GM12878 (cell line): ENCODE measurements around the gene APC2. TPM values are rescaled to one million over a fixed set of nuclear protein-coding genes. Genes with fewer than 3 reads are reported as not detected.

ENCODE experiments used
- ATAC-seq: fragments of 200-7000 bp; cut with Tn5 transposase; 3 replicates; pipeline ENCODE4 v1.9.1; 2020; ENCODE audit warnings: mild to moderate bottlenecking, moderate library complexity
- BruUV-seq: library from RNA; stranded (reverse); fragments of 400-500 nt; replicated peaks from 2 replicates; lab custom pipeline; 2021; lab: Mats Ljungman, UMichigan
- CTCF ChIA-PET: fragments of 300-600 bp; sonication (Branson Sonifier 250); formaldehyde crosslinking; extraction: SDS; loops from one replicate; lab custom pipeline; 2021; ENCODE audit warnings: inconsistent platforms; lab: Yijun Ruan, JAX
- POLR2A ChIA-PET: fragments of 350-600 bp; formaldehyde crosslinking; extraction: SDS; loops from one replicate; lab custom pipeline; 2021; ENCODE audit warnings: inconsistent platforms; lab: Charles Lee
- RAD21 ChIA-PET: fragments of 300-600 bp; sonication (Branson Sonifier 250); formaldehyde crosslinking; loops from one replicate; lab custom pipeline; 2023; ENCODE audit warnings: antibody characterized with exemption; ENCODE audit not compliant: unreplicated experiment; lab: Charles Lee
- SMC1A ChIA-PET: fragments of 300-600 bp; sonication (Branson Sonifier 250); formaldehyde crosslinking; loops from one replicate; lab custom pipeline; 2023; ENCODE audit not compliant: unreplicated experiment, uncharacterized antibody; lab: Charles Lee
- DNase-seq: peaks from one replicate; pipeline ENCODE4 v3.0.0-alpha.2; 2011; ENCODE audit warnings: low read depth, low spot score
- FAIRE-seq: peaks from 3 replicates; lab custom pipeline; 2011; peaks lifted over from hg19 to GRCh38; lab: Jason Lieb, UNC
- H2AFZ ChIP-seq: 2 replicates; pipeline ENCODE4 v1.6.0; 2011; ENCODE audit warnings: low read depth, low read length, control low read depth; ENCODE audit not compliant: control insufficient read depth
- H3K27ac ChIP-seq: 2 replicates; pipeline ENCODE4 v1.5.1; 2011; ENCODE audit warnings: control low read depth; ENCODE audit not compliant: control insufficient read depth, insufficient read depth
- H3K27me3 ChIP-seq, 2 experiments: replicated peaks in 1 of 2; 2 replicates each; pipeline versions ENCODE4 v1.6.0 to v1.6.1; 2011; ENCODE audit warnings: low read length in 1 of 2; ENCODE audit not compliant: control insufficient read depth in 2 of 2, insufficient read depth in 2 of 2
- H3K36me3 ChIP-seq, 2 experiments: 2 replicates each; pipeline ENCODE4 v1.5.1; 2011; ENCODE audit warnings: low read length in 1 of 2; ENCODE audit not compliant: control insufficient read depth in 2 of 2, insufficient read depth in 2 of 2
- H3K4me1 ChIP-seq: 2 replicates; pipeline ENCODE4 v1.6.1; 2011; ENCODE audit warnings: mild to moderate bottlenecking, low read length, moderate library complexity, mixed read lengths; ENCODE audit not compliant: control insufficient read depth, insufficient read depth
- H3K4me2 ChIP-seq: 2 replicates; pipeline ENCODE4 v1.6.0; 2011; ENCODE audit warnings: control low read depth; ENCODE audit not compliant: control insufficient read depth, insufficient read depth
- H3K4me3 ChIP-seq: fragments of 200-600 bp; sonication (generic); 2 replicates; pipeline ENCODE4 v1.5.1; 2016
- H3K79me2 ChIP-seq: 2 replicates; pipeline ENCODE4 v1.6.0; 2011; ENCODE audit warnings: low read length; ENCODE audit not compliant: control insufficient read depth, insufficient read depth
- H3K9ac ChIP-seq: 2 replicates; pipeline ENCODE4 v1.8.0; 2011; ENCODE audit warnings: low read length, control low read depth, mixed read lengths; ENCODE audit not compliant: control insufficient read depth, insufficient read depth
- H3K9me3 ChIP-seq: replicated peaks from 3 replicates; pipeline ENCODE4 v1.5.1; 2011; ENCODE audit warnings: mild to moderate bottlenecking, low read length; ENCODE audit not compliant: control insufficient read depth, insufficient read depth
- H4K20me1 ChIP-seq: 2 replicates; pipeline ENCODE4 v1.6.0; 2011; ENCODE audit not compliant: control insufficient read depth, insufficient read depth
- ATF7 ChIP-seq: fragments of 450-650 bp; IDR thresholded peaks from 2 replicates; pipeline ENCODE4 v1.6.1; 2016; ENCODE audit warnings: low read depth, mild to moderate bottlenecking
- BMI1 ChIP-seq: fragments of 450-650 bp; IDR thresholded peaks from 2 replicates; pipeline ENCODE4 v1.6.1; 2016; ENCODE audit warnings: mild to moderate bottlenecking, moderate library complexity, borderline replicate concordance
- CBFB ChIP-seq: IDR thresholded peaks from 2 replicates; pipeline ENCODE4 v1.6.1; 2016; ENCODE audit warnings: antibody characterized with exemption, low read depth
- MTA3 ChIP-seq: IDR thresholded peaks from 2 replicates; pipeline ENCODE4 v1.6.1; 2012; ENCODE audit warnings: low read length, inconsistent platforms, borderline replicate concordance
- TCF12 ChIP-seq: IDR thresholded peaks from 2 replicates; pipeline ENCODE4 v1.6.1; 2011; ENCODE audit warnings: low read depth, mild to moderate bottlenecking, low read length
- YBX1 ChIP-seq: fragments of 450-650 bp; IDR thresholded peaks from 2 replicates; pipeline ENCODE4 v1.6.1; 2016; ENCODE audit warnings: antibody characterized with exemption
- ZNF622 ChIP-seq: fragments of 450-650 bp; IDR thresholded peaks from 2 replicates; pipeline ENCODE4 v1.6.1; 2017; ENCODE audit warnings: mild to moderate bottlenecking, inconsistent platforms
- WGBS: methylation state at CpG from one replicate; pipeline ENCODE4 v1.1.6; 2016; ENCODE audit warnings: low lambda C conversion rate; ENCODE audit not compliant: insufficient replicate concordance, insufficient coverage; ENCODE audit errors: missing lambda C conversion rate; 5-methylcytosine and 5-hydroxymethylcytosine counted together
- in situ Hi-C: fragments of 300-500 bp; cut with MboI; formaldehyde crosslinking; loops from 9 replicates; pipeline ENCODE4 v1.14.3; 2018; ENCODE audit warnings: mixed read lengths
- intact Hi-C: fragments of 100-400 bp; cut with micrococcal nuclease; formaldehyde crosslinking; loops from one replicate; pipeline ENCODE4 v1.14.2; 2022; ENCODE audit not compliant: unreplicated experiment
- polyA plus RNA-seq, 11 experiments: library from polyadenylated mRNA; depleted of rRNA in 4 of 11; unstranded in 6 of 11; stranded (reverse) in 5 of 11; fragments of >200 nt; fragmentation: Nextera tagmentation in 4 of 11; fragmentation: Illumina TruSeq in 1 of 11; extraction: Ambion mirVana in 4 of 11; extraction: Trizol in 1 of 11; gene quantifications; 1 replicate in 1 of 11; 2 replicates in 10 of 11; pipeline versions ENCODE4 v1.2.1 to v1.2.3, GENCODE V29; 2011 to 2016; ENCODE audit warnings: inconsistent platforms in 2 of 11, missing spikeins in 2 of 11, low read depth in 1 of 11
- total RNA-seq, 4 experiments: library from RNA; depleted of rRNA in 3 of 4; stranded (reverse); fragments of >200 nt in 3 of 4; fragmentation: Illumina TruSeq in 1 of 4; extraction: Trizol in 1 of 4; gene quantifications; 2 replicates each; pipeline versions ENCODE4 v1.2.1 to v1.2.3, GENCODE V29; 2013 to 2021
- TF ChIP-seq, protein P1 (sequence below): IDR thresholded peaks from 2 replicates; pipeline ENCODE4 v1.6.1; 2012; ENCODE audit warnings: low read depth, low read length, improper control_type of control experiment
- TF ChIP-seq, protein P2 (sequence below): IDR thresholded peaks from 2 replicates; pipeline ENCODE4 v1.6.1; 2011; ENCODE audit warnings: mild to moderate bottlenecking, low read depth, low read length, moderate library complexity; ENCODE audit not compliant: insufficient replicate concordance
- TF ChIP-seq, protein P3 (sequence below): fragments of 450-650 bp; IDR thresholded peaks from 2 replicates; pipeline ENCODE4 v1.6.1; 2018; ENCODE audit warnings: mild to moderate bottlenecking, low read depth, moderate library complexity; ENCODE audit not compliant: partially characterized antibody
- TF ChIP-seq, protein P4 (sequence below): fragments of 450-650 bp; IDR thresholded peaks from 2 replicates; pipeline ENCODE4 v1.6.1; 2017; ENCODE audit warnings: mild to moderate bottlenecking, moderate library complexity

Gene APC2
- total and polyA plus RNA-seq, 10 of the 15 experiments (the other 5 are each of a cell fraction or from before 2014, with no cell fraction given): under 0.01 to 0.73 (median 0.04) TPM; not detected in 5

DNA sequence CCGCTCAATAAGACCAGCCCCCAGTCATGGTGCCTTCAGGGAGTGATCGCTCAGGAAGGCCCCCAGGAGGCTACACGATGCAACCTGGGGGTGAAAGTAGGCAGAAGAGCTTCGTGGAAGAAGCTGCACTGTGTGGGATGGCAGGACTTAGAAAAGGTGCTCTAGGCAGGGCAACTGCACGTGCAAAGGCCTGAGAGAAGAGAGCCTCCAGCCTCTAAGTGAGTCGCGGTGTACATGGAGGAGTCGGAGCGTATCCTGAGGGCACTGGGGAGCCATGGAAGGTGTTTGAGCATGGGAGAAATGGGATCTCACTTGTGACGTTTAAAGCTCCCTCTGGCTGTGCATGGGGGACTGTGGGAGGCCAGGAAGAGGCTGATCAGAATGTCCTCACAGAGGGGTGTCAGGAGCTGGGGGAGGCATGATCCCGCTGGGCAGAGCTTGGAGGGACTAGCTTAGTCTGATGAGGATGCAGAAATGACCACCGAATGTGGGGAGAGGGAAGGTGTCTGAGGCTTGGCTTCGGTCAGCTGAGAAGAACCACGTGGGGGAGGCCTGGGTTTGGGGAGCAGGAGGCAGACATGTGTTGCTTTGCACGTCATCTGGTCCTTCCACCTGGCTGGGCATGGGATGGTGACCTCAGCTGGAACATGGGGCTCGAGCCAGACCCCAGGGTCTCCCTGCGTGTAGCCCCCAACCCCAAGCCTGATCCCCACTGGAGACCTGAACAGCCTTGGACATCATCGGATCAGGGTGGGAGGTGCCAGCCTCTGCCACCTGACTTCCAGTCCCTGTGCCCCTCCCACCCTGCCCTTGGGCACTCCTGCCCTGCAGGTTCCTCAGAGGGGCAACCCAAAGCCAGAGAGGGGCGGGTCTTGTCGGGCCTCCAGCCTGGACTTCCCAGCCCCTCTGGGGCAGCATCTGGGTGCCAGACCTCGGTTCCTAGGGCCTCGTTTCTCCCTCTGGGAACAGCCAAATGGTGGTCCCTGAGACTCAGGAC, 1.1 kb downstream of the APC2 start:
- Histone ChIP-seq H3K4me2 (no peak overlapping the region), H3K4me3 (no peak overlapping the region), H3K9ac (no peak overlapping the region), H3K27ac (no peak overlapping the region), H2AFZ (no peak overlapping the region), H3K9me3 (no peaks in the 10 kb centered on the region; the same call in 2 of the 3 replicates), H4K20me1 (no peaks in the 10 kb centered on the region), H3K27me3 (peaks cover 10 to 14% of the 10 kb centered on the region in 2 experiments), H3K79me2 (no peaks in the 10 kb centered on the region), H3K4me1 (peaks cover 3% of the 10 kb centered on the region), H3K36me3 (no peaks in the 10 kb centered on the region)
- FAIRE-seq (no peak), DNase-seq (no peak), ATAC-seq (no peak)
- RAD21 ChIA-PET: no interaction called here
- CTCF ChIA-PET: no interaction called here
- no peak for TF ChIP-seq TCF12
- no peak for TF ChIP-seq YBX1
- TF ChIP-seq, protein P1, sequence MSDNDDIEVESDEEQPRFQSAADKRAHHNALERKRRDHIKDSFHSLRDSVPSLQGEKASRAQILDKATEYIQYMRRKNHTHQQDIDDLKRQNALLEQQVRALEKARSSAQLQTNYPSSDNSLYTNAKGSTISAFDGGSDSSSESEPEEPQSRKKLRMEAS: no peak
- TF ChIP-seq, protein P2, sequence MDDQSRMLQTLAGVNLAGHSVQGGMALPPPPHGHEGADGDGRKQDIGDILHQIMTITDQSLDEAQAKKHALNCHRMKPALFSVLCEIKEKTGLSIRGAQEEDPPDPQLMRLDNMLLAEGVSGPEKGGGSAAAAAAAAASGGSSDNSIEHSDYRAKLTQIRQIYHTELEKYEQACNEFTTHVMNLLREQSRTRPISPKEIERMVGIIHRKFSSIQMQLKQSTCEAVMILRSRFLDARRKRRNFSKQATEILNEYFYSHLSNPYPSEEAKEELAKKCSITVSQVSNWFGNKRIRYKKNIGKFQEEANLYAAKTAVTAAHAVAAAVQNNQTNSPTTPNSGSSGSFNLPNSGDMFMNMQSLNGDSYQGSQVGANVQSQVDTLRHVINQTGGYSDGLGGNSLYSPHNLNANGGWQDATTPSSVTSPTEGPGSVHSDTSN: no peak
- no peak for TF ChIP-seq ZNF622
- TF ChIP-seq ATF7: no peak
- no peak for TF ChIP-seq BMI1
- no peak for TF ChIP-seq MTA3
- TF ChIP-seq, protein P3, sequence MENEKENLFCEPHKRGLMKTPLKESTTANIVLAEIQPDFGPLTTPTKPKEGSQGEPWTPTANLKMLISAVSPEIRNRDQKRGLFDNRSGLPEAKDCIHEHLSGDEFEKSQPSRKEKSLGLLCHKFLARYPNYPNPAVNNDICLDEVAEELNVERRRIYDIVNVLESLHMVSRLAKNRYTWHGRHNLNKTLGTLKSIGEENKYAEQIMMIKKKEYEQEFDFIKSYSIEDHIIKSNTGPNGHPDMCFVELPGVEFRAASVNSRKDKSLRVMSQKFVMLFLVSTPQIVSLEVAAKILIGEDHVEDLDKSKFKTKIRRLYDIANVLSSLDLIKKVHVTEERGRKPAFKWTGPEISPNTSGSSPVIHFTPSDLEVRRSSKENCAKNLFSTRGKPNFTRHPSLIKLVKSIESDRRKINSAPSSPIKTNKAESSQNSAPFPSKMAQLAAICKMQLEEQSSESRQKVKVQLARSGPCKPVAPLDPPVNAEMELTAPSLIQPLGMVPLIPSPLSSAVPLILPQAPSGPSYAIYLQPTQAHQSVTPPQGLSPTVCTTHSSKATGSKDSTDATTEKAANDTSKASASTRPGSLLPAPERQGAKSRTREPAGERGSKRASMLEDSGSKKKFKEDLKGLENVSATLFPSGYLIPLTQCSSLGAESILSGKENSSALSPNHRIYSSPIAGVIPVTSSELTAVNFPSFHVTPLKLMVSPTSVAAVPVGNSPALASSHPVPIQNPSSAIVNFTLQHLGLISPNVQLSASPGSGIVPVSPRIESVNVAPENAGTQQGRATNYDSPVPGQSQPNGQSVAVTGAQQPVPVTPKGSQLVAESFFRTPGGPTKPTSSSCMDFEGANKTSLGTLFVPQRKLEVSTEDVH: no peak
- no peak for TF ChIP-seq CBFB
- TF ChIP-seq, protein P4, sequence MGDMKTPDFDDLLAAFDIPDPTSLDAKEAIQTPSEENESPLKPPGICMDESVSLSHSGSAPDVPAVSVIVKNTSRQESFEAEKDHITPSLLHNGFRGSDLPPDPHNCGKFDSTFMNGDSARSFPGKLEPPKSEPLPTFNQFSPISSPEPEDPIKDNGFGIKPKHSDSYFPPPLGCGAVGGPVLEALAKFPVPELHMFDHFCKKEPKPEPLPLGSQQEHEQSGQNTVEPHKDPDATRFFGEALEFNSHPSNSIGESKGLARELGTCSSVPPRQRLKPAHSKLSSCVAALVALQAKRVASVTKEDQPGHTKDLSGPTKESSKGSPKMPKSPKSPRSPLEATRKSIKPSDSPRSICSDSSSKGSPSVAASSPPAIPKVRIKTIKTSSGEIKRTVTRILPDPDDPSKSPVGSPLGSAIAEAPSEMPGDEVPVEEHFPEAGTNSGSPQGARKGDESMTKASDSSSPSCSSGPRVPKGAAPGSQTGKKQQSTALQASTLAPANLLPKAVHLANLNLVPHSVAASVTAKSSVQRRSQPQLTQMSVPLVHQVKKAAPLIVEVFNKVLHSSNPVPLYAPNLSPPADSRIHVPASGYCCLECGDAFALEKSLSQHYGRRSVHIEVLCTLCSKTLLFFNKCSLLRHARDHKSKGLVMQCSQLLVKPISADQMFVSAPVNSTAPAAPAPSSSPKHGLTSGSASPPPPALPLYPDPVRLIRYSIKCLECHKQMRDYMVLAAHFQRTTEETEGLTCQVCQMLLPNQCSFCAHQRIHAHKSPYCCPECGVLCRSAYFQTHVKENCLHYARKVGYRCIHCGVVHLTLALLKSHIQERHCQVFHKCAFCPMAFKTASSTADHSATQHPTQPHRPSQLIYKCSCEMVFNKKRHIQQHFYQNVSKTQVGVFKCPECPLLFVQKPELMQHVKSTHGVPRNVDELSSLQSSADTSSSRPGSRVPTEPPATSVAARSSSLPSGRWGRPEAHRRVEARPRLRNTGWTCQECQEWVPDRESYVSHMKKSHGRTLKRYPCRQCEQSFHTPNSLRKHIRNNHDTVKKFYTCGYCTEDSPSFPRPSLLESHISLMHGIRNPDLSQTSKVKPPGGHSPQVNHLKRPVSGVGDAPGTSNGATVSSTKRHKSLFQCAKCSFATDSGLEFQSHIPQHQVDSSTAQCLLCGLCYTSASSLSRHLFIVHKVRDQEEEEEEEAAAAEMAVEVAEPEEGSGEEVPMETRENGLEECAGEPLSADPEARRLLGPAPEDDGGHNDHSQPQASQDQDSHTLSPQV: no peak
- 28% methylated on average over 22 of the region's 22 CpGs for WGBS
- POLR2A ChIA-PET: no interaction called here
- BruUV-seq: no TSS peak
- in situ Hi-C loops: no loop called here
- intact Hi-C loops: no loop called here
- SMC1A ChIA-PET: no interaction called here
